ENCODE data around the gene MRAS.

DNA sequence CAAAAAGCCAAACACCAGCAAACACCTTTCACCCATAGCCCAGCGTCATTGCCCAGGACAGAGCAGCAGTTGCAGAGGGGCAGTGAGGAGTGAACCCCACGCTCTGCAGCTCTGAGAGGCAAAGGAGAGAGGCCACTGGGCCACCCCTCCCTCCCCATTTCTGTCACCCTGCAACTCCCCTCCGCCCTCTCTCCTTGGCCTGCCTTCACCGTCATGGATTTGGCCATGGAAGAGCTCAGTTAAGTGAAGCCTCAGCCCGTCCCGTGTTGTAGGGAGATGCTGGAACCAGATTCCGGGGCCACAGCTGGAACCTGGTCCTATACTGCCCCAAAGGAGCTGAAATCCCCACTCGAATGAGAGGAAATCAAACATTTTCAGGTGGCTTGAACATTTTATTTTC, 21.9 kb downstream of the MRAS start:
- TF ChIP-seq RAD21 (IDR thresholded peaks at IDR 0.05; ENCODE audit: low read depth) (no peak), EP300 (IDR thresholded peaks at IDR 0.05; ENCODE audit: borderline replicate concordance) (no peak)
